ENCODE results near the gene KDM4D. TPM values are rescaled to one million over a fixed set of nuclear protein-coding genes. Genes with fewer than 3 reads are reported as not detected.

The KDM4D gene
- total RNA-seq, 4 donors from 2014 or later, result 0.54 TPM; not detected in 3

GRCh38 chr11:94948070-94948617 lies 25.4 kb upstream of the KDM4D start:
- no peaks in the 10 kb centered on the region for H3K36me3 ChIP-seq
- no peak for TF ChIP-seq POLR2A (IDR thresholded peaks at IDR 0.05)
- TF ChIP-seq CTCF (IDR thresholded peaks at IDR 0.05), result no peak
- H3K27ac ChIP-seq, result no peak overlapping the region
- H3K9me3 ChIP-seq, result no peaks in the 10 kb centered on the region
- H3K27me3 ChIP-seq, result no peaks in the 10 kb centered on the region
- DNase-seq, result no peak
- H3K4me1 ChIP-seq, result no peaks in the 10 kb centered on the region
- no peak overlapping the region for H3K4me3 ChIP-seq

GRCh38 chr11:94954753-94955152 lies 18.8 kb upstream of the KDM4D start:
- Histone ChIP-seq H3K4me1 (no peaks in the 10 kb centered on the region), H3K4me3 (no peak overlapping the region), H3K36me3 (peaks cover 0 to 6% (median 0%) of the 10 kb centered on the region in 3 donors), H3K27ac (no peak overlapping the region), H3K9me3 (no peaks in the 10 kb centered on the region), H3K27me3 (no peaks in the 10 kb centered on the region)
- DNase-seq, result no peak
- TF ChIP-seq CTCF (IDR thresholded peaks at IDR 0.05), result no peak
- TF ChIP-seq POLR2A (IDR thresholded peaks at IDR 0.05), result no peak

- no peaks in the 10 kb centered on the region for H3K27me3 ChIP-seq
- H3K36me3 ChIP-seq, result peaks cover 0 to 27% (median 0%) of the 10 kb centered on the region in 3 donors
- no peak overlapping the region for H3K4me3 ChIP-seq
- H3K4me1 ChIP-seq, result no peaks in the 10 kb centered on the region
- H3K27ac ChIP-seq, result no peak overlapping the region
- DNase-seq, result no peak
- no peaks in the 10 kb centered on the region for H3K9me3 ChIP-seq
- TF ChIP-seq POLR2A (IDR thresholded peaks at IDR 0.05) (no peak), CTCF (IDR thresholded peaks at IDR 0.05) (no peak)
These were observed 16.5 kb upstream of the KDM4D start for GRCh38 chr11:94956963-94957362.

- Histone ChIP-seq H3K27ac (no peak overlapping the region), H3K27me3 (no peaks in the 10 kb centered on the region), H3K9me3 (no peaks in the 10 kb centered on the region), H3K4me1 (no peaks in the 10 kb centered on the region), H3K4me3 (no peak overlapping the region), H3K36me3 (peaks cover 0 to 40% (median 0%) of the 10 kb centered on the region in 3 donors)
- no peak for TF ChIP-seq CTCF (IDR thresholded peaks at IDR 0.05)
- no peak for TF ChIP-seq POLR2A (IDR thresholded peaks at IDR 0.05)
- DNase-seq, result no peak
These were observed 15.3 kb upstream of the KDM4D start for GRCh38 chr11:94958121-94958696.

GRCh38 chr11:94959179-94959578 lies 14.3 kb upstream of the KDM4D start:
- no peak overlapping the region for H3K27ac ChIP-seq
- H3K36me3 ChIP-seq, result peaks cover 0 to 49% (median 0%) of the 10 kb centered on the region in 3 donors
- H3K9me3 ChIP-seq, result no peaks in the 10 kb centered on the region
- H3K4me3 ChIP-seq, result no peak overlapping the region
- H3K4me1 ChIP-seq, result no peaks in the 10 kb centered on the region
- DNase-seq, result no peak
- no peak for TF ChIP-seq POLR2A (IDR thresholded peaks at IDR 0.05)
- TF ChIP-seq CTCF (IDR thresholded peaks at IDR 0.05), result no peak
- no peaks in the 10 kb centered on the region for H3K27me3 ChIP-seq
